ENCODE data around the gene MSI2.

Gene MSI2

GRCh38 chr17:57541049-57541448, 284.7 kb downstream of the MSI2 start:
- DNase-seq (ENCODE audit: low spot score), result no peak

GRCh38 chr17:57541472-57542394, 285.4 kb downstream of the MSI2 start:
- DNase-seq (ENCODE audit: low spot score), result no peak

GRCh38 chr17:57542510-57542909, 286.2 kb downstream of the MSI2 start:
- no peak for DNase-seq (ENCODE audit: low spot score)

GRCh38 chr17:57543230-57543629, 286.9 kb downstream of the MSI2 start:
- no peak for DNase-seq (ENCODE audit: low spot score)

GRCh38 chr17:57544401-57544800, 288.1 kb downstream of the MSI2 start:
- no peak for DNase-seq (ENCODE audit: low spot score)

GRCh38 chr17:57544834-57545463, 288.6 kb downstream of the MSI2 start:
- DNase-seq (ENCODE audit: low spot score), result no peak

- DNase-seq (ENCODE audit: low spot score), result no peak
Measured at GRCh38 chr17:57545731-57546342, 289.5 kb downstream of the MSI2 start.

GRCh38 chr17:57548421-57549410, 292.4 kb downstream of the MSI2 start:
- DNase-seq (ENCODE audit: low spot score), result no peak

GRCh38 chr17:57549468-57549867, 293.1 kb downstream of the MSI2 start:
- DNase-seq (ENCODE audit: low spot score), result no peak

- DNase-seq (ENCODE audit: low spot score), result no peak
Measured at GRCh38 chr17:57550016-57550415, 293.7 kb downstream of the MSI2 start.

GRCh38 chr17:57550668-57551315, 294.5 kb downstream of the MSI2 start:
- no peak for DNase-seq (ENCODE audit: low spot score)

- no peak for DNase-seq (ENCODE audit: low spot score)
Measured at GRCh38 chr17:57551321-57552079, 295.2 kb downstream of the MSI2 start.

- DNase-seq (ENCODE audit: low spot score), result no peak
Measured at GRCh38 chr17:57552114-57552624, 295.8 kb downstream of the MSI2 start.

- peak; percentile 50 for DNase-seq (ENCODE audit: low spot score)
Measured at GRCh38 chr17:57553526-57553925, 297.2 kb downstream of the MSI2 start.

- peak; percentile 33 for DNase-seq (ENCODE audit: low spot score)
Measured at GRCh38 chr17:57553991-57554825, 297.9 kb downstream of the MSI2 start.

GRCh38 chr17:57554826-57555635, 298.7 kb downstream of the MSI2 start:
- DNase-seq (ENCODE audit: low spot score), result no peak

- no peak for DNase-seq (ENCODE audit: low spot score)
Measured at GRCh38 chr17:57555636-57556175, 299.4 kb downstream of the MSI2 start.

- no peak for DNase-seq (ENCODE audit: low spot score)
Measured at GRCh38 chr17:57556320-57556719, 300.0 kb downstream of the MSI2 start.

Measured in hematopoietic multipotent progenitor cell treated with erythropoietin and hydrocortisone succinate and interleukin-3 and kit ligand, for 17 days (in vitro differentiated cells).